SK-N-MC (cell line): Measurements from ENCODE around the gene MAZ.

ENCODE experiments used
- EZH2 ChIP-seq: fragments of 200-600 bp; sonication (generic); IDR thresholded peaks from one replicate; pipeline ENCODE4 v1.6.1; 2017; ENCODE audit warnings: antibody characterized with exemption
- FOXP2 ChIP-seq: optimal IDR thresholded peaks from 2 replicates; pipeline ENCODE3; 2011; ENCODE audit warnings: mild to moderate bottlenecking, moderate library complexity; ENCODE audit not compliant: insufficient read depth; ENCODE audit errors: extremely low read length, control extremely low read depth
- POLR2AphosphoS5 ChIP-seq: IDR thresholded peaks from 2 replicates; pipeline ENCODE4 v1.6.1; 2012; ENCODE audit warnings: mild to moderate bottlenecking, low read depth, low read length, borderline replicate concordance

DNA sequence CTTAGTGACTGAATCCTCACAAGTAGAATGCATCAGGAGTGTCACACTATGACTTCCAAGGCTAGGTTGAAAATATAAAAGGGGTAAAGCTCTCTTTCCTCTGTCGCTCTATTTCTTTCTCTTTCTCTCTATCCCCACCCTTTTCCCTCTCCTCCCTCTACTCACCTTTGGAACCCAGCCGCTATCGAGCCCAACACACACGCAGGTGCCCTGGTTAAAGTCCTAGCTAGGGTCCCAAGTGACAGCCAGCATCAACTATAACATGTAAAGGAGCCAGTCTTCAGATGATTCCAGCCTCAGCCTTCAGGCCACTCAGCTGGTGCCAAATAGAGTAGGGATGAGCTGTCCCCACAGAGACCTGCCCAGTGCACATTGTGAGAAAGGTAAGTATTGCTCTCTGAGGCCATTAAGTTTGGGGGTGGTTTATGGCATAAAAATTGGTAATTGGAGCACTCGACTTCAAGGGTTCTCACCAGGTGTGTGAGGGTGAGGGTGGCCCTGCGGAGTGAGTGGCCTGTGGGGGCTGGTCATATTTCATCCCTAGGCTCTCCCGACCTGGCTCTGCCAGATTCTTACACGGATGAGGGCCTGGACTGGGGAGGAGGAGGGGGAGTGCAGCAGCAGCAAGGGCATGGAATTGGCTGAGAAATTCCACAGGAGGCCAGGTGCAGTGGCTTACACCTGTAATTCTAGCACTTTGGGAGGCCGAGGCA, 45.6 kb upstream of the MAZ start:
- TF ChIP-seq EZH2: no peak
- no peak for TF ChIP-seq POLR2AphosphoS5
- TF ChIP-seq FOXP2: no peak
